ENCODE data around the gene ALOXE3.
"Not testable (repeated sequence)": the region's sequence is repeated elsewhere in the genome, so short reads cannot be mapped to it uniquely, and the experiment has no call there.

ALOXE3 gene

DNA sequence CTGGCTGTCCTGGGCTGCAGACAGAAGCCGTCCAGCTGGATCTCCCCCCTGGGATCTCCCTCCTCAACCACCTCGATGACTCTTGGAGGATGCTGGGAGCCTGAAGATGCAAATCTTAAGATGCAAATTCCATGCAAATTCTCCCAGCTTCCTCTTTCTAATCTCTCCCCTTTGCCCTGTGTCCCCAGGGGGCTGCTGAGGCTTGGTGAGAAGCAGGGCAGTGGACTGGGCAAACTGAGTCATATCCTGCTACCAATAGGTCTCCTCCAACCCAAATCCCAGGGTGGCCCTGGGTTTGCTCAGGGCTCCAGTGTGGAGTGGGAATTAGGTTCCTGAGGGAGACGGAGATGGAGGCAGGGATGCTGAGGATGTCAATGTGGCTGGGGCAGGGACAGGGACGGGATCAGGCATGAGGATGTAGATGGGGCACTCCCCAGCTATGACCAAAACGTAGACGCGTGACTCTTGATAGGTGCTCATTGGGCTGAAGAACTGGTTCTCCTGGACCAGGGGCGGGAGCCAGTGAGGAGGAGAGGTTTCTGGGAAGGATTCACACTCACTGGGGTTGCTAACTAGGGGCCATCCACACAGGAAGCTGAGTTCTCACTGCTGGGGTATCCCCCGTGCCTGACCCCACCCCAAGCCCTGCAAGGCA lies 27.2 kb downstream of the ALOXE3 start:
- DNase-seq (ENCODE audit: low read depth) = no peak

DNA sequence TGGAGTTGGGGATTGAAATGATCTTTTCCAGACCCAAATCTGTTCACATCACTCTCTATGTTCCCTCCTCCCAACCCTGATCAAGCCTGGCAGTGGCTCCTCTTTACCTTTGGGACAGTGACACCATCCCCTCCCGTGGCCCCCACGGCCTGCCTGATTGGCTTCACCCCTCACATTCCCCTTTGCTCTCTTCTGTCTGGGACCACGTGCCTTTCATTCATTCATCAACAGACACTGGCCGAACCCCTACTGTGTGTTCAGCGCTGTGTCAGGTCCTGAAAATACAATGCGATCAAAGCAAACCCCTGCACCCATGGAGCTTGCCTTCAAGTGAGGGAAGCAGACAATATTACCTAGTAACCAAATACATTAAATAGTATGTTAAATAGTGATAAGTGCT lies 28.6 kb downstream of the ALOXE3 start:
- no peak for DNase-seq (ENCODE audit: low read depth)

DNA sequence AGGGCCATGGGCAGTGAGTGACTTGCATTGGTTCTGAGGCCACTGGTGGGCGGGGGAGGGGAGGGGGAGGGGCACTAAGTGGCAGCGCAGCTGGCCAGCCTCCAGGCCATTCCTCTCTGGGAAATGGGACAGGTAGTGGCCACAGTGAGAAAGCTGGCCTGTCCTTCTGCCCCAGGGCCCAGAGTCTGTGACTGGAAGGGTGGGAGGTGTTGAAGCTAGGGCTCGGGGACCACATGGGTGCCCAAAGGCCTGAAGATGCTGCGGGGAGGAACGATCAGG lies 30.4 kb downstream of the ALOXE3 start:
- DNase-seq (ENCODE audit: low read depth) = no peak

DNA sequence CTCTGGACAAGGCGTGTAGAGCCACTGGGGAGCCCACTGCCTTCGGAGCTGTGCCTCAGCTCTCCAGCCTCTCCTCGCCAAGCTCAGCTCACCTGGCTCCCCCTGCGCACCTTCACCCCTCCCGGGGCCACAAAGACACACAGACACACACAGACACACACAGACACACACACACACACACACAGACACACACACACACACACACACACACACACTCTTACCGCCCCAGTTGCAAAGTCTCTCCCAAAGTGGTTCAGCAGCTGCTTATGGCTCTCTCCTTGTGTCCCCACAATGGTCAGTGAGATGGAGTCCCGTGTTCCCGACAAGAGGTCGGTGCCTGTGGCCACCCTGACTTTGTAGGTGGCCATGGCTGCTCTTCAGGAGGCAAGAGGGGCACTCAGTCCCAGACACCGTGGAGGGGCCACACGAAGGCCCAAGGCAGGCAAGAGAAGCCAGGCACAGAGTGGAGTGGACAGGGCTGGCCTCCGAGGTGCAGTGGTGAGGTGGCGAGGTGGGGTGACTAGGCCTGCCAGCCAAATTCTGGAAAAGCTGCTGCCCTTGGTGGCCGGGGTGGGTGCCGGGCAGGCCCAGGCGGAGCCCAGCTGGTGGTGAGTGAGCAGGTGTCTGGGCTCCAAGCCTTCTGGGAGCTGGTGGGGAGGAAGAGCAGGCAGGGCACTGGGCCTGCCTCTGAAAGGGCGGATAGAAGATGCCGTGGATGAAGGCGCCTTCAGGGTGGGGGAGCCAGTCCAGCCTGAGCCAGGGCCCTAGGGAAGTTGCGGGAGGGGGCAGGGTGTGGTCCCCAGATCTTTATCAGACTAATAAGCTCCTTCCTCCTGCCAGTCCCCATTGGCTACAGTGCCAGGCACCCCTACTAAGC lies 31.0 kb downstream of the ALOXE3 start, which contains the start of gene ALOX12B:
ALOX12B (minus strand) TSS at position 642 of the 877 bp plus-strand sequence; CDS start at position 368, 274 bp downstream.
- no peak for DNase-seq (ENCODE audit: low read depth)

DNA sequence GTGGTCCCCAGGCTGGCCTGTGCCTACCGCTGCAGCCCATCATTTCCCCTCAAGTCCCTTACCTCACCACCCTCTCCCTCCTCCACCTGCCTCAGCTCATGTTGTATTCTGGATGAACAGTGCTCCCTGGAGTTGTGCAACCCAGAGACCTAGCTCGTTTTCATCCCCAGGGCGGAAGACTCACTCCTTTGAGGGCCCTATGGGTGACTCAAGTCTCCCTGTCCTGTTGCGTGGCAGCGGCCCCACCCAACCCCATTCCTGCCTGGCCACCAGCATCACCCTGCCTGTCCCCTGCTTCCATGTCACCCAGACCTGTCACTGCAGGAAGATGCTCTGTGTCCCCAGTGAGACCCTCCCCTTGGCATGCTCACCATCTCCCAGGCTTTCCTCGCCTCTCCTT lies 34.1 kb downstream of the ALOXE3 start:
- no peak for DNase-seq (ENCODE audit: low read depth)

DNA sequence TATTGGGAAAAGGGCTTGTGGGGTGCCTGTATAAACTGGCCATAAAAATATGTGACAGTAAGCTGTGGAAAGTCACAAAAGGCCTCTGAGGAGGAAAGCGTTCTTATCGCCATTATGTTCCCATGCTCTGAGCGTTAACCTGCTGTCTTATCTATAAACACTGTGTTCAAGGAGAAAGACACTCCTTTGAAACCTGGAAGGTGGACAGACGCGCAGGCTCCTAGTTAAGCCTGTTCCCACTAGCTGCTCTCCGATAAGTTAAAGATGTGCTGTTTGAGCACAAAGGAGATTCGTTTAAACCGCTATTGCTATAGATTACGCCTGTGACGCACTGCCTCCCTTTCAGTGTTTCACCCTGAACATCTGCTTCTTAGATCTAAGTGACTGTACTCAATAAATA lies 36.0 kb downstream of the ALOXE3 start:
- no peak for DNase-seq (ENCODE audit: low read depth)

DNA sequence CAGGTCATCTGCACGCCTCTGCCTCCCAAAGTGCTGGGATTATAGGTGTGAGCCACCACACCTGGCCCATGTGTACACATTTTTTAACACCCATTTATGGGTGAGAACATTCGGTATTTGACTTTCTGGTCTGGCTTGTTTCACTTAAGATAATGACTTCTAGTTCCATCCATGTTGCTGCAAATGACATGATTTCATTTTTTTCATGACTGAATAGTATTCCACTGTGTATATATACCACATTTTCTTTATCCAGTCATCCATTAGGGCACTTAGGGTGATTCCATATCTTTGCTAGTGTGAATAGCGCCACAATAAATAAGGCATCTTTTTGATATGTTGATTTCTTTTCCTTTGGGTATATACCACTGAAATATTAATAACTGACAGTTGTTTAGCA lies 36.4 kb downstream of the ALOXE3 start:
- DNase-seq (ENCODE audit: low read depth) = no peak

DNA sequence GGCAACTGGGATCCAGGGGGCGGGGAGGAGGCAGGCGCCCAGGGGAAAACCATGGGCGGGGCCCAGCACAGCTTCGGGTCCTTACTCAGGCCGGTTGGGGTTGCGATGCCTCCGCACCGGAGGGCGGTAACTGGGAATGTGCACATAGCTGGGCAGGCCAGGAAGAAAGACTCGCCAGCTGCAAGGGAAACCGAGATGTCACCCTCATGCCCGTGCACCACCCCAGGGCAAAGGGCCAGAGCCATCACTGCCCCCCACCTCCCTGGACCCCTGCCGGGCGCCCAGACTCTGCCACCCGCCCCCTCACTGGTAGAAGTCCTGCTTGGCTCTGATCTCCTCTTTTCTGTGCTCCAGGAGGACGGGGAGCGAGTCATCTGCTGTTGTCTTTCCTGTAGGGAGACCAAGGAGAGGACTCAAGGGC lies 37.5 kb downstream of the ALOXE3 start:
- no peak for DNase-seq (ENCODE audit: low read depth)

DNA sequence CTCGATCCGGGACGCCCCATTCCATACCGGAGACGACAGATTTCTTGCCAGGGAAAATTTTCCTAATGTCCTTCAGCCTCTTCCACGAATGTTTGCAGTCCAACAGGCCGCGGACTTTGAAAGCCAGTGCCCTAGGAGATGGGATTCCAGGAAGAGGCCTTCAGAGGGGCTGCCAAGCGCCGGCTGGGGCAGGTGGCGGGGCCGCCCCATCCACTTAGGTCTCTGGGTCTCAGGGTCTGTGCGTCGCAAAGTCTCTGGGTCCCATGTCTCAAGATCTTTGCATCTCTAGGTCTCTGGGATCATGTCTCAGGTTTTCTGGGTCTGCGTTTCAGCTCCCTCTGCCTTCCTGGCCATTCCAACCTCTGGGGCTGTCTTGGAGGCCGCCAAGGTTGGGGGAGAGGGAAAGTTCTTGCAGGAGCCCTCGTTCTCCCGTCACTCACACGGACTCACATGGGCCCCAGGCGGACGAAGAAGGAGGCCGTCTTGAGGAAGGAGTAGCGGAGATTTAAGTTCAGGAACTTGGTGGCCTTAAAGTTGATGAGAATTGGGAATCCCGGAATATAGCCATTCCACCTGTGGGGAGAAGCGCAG lies 38.0 kb downstream of the ALOXE3 start:
- no peak for DNase-seq (ENCODE audit: low read depth)

DNA sequence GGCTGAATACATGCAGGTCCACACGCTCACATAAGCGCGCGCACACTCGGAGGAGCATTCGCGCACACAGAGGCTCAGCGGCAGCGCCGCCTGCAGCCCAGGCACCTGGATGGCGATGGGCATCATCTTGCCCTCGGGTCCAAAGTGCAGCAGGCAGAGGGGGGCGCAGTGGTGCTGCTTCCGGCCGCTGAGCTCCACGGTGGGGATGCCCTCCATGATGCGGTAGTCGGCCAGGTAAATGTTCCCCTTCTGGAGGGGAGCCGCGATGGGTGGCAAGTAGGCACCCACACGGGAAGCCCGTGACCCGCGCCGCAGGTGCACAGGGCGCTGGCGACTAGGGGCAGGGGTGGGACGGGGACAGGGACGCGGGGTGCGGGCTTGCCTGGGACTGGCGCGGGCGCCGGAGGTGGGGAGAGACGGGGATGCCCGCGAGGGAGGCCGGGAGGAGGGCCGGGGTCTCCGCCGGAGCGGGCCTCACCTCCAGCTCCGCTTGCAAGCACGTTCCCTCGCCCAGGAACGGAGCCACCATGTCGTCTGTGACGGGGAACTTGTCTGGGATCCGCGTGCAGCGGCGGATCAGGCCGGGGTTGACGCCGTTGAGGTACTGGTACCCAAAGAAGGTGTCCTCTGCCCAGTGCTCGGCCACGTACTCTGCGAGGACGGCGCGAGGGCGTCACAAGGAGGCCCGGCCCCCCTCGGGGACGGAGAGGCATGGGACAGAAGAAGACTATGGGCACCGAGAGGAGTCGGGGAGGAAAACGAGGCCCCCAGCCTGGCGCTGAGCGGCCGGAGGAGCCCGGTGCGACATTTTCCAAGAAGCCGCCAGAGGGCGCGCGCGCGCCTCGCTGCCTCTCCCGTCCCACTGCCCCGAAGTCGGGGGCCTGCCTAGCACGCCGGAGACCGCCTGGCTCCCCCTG lies 38.8 kb downstream of the ALOXE3 start:
- no peak for DNase-seq (ENCODE audit: low read depth)

DNA sequence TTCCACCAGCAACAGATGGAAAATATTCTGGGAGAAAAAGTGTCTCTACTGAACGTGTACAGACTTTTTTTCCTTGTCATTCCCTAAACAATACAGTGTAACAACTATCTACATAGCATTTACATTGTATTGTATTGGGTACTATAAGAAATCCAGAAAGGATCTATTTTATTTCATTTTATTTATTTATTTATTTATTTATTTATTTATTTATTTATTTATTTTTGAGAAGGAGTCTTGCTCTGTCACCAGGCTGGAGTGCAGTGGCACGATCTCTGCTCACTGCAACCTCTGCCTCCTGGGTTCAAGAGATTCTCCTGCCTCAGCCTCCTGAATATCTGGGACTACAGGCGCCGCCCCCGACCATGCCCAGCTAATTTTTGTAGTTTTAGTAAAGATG lies 40.4 kb downstream of the ALOXE3 start:
- DNase-seq (ENCODE audit: low read depth) = not testable (repeated sequence)

DNA sequence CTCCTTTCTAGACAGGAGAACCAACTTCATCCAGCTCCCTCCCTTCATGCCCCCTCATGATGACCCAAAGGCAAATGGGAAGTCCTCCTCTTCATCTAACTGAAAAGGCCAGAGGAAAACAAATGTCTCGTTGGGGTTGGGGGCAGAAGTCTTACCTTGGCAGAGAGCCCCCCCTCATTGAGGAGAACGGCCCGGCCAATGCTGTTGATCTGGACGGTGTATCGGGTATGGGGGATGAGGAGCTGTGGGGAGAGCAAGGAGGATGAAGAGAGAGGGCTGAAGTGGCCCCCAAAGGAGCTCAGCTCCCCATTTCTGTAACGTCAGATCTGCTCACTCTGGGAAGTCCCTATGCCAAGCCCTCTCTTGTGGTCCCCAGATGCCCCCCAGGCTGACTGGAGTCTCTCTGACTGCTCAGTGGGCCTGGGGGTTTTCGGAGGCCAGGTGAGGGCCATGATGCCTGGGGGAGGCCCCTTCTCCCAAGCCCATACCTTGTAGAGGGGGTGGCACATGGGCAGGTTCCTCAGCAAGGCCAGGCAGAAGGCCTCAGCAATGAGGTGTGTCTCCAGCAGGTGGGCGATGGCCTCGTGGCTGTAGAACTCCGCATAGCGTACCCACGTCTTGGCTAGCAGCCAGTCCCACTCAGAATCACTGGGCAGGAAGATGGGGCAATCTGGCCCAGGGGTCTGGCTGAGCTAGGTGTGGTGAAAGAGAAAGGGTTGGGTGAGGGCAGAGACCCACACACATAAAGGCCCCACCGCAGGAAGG lies 41.6 kb downstream of the ALOXE3 start:
- no peak for DNase-seq (ENCODE audit: low read depth)

DNA sequence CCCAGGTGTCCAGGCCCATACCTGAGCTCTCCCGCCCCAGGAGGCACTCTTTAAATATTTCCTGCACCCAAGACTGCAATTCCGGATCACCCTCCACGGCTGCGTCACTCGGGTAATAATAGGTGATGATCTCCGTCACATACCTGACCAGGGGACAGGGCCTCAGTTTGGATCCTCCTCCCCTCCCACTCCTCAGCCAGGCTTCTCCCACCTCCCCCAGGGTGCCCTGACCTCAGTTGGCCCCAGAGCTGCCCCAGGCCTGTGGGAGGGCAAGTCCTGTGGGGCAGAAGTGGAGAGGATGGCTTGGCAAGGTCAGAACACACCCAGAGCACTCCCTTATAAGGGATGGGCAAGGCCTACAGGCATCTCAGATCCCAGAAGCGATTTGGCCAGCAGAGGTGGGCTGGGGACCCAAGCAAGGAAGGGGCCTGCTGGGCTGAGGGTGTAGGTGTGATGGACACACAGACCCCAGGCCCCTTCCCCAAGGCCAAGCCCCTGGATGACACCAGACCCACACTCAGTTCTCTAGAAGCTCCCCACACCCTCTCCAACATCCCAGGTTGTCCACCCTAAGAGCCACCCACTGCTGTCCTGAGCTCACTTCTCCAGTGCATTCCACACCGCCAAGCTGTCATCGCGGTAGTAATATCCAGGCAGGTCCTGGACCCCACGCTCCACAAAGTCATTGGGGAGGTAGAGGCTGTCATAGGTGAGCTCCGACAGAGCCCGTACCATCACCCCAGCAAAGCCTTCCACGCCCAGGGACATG lies 42.6 kb downstream of the ALOXE3 start:
- no peak for DNase-seq (ENCODE audit: low read depth)

DNA sequence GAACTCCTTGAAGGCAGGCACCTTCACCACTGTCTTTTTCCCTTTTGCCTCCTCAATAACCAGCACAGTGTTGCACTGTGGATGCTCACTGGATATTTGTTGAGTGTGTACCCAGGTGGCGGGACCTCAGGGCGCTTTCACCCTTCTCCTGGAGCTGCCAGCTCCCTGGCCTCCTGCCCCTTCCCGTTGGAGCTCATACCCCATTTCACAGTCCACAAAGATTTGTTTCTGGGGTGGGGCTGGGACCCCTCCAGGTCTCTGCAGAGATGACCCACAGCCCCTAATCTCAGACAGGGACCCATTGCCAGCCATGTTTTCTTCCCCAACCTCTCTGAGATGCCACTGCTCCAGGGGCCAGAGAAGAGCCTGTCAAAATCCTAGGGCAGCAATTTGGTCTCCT lies 43.2 kb downstream of the ALOXE3 start:
- DNase-seq (ENCODE audit: low read depth) = no peak

DNA sequence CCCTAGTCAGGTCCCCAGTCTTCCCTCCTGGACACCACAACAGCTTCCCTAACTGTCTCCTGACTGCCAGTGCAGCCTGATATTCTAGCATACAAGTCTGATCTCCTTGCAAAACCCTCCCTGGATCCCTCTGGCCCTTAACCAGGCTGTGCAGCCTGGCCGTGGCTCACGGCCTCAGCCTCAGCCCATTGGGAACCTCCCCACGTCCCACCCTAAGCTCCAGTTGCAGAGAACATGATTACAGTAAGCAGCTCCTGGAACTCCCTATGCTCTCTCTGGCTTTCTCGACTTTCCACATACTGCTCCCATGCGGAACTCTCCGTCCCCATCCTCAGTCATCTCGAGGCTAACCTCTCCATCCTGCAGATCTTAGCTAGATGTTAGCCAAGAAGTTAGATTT lies 43.8 kb downstream of the ALOXE3 start:
- DNase-seq (ENCODE audit: low read depth) = no peak

DNA sequence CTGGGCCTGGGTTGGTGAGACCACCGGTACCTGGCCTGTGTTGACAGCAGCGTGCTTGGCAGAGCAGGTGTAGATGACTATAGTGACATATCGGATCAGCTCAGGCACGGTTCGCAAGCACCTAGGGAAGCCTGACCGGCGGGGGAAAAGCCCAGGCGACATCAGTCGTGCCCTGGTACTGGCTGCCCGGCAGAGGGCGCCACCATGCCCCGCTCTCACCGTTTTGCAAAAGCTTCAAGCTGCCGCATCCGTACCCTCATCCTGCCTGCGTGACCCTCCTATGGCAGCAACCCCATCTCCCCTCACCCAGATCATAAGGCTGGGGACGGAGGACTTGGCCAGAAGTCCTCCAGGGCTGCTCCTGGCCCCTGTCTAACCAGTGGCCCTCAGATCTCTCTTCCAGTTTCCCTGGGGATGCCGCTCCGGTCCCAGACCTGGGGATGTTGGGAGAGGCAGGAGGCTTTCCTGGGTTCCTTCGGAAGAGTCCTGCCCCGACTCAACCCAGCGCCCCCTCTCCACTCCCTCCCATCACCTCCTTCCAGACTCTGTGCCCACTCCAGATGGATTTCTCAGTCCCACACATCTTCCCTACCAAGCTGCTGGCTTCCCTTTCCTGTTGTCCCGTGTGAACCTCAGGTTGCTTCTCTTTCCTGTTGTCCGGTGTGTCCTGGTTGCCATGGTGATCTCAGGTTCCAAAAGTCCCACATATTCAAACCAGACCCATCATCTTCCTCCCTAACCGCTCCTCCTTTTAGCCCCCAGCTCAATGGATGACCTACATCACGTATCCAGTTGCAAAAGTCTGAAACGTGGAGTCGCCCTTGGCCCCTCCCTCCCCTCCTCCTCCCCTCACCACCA lies 44.5 kb downstream of the ALOXE3 start:
- DNase-seq (ENCODE audit: low read depth) = no peak

DNA sequence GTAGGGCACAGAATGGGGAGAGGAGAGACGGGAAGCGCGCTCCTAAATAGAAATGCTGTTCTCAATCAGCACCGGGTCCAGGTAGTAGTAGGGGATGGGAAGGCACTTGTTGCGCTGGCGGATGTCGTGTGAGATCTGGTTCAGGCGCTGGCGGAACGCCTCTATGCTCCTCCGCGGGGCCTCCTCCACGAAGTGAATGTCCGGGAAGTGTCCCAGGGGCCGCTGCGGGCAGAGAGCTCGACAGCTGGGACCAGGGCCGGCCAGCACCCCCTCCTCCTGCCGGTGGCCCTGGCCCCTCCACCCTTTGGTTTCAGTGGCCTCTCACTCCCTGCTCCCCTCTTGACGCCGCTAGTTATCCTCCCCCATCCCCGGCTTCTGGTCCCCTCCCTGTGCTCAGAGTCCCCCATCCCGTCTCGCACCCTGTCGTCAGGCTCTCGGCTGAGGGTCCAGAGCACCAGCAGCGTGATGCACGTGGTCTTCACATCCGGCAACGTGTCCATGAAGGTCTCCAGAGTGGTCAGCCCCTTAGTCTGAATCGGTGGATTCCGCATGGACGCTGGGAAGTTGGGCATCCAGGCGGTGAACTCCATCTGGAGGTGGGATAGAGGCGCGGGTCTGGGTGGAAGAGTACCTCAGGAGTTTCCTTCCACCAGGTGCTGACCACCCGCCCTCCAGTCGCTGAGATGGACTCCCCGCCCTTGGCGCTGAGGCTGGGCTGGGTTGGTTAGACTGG lies 45.4 kb downstream of the ALOXE3 start:
- no peak for DNase-seq (ENCODE audit: low read depth)

DNA sequence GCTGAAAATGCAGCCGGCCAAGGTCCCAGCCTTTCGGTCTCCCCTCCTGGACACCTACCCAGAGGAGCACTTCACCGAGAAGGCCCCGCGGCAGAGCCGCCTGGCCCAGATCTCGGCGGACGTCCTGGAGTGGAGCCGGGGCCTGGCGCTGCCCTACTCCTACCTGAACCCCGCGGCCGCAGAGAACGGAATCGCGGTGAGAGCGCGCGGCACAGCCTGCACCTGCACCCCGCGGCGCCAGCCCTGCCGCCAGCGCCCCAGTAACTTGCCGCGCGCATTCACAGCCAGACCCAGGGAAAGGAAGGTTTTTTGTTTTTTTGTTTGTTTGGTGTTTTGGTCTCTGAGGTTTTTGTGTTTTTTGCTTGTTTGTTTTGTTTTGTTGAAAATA lies 46.0 kb downstream of the ALOXE3 start:
- DNase-seq (ENCODE audit: low read depth) = no peak

DNA sequence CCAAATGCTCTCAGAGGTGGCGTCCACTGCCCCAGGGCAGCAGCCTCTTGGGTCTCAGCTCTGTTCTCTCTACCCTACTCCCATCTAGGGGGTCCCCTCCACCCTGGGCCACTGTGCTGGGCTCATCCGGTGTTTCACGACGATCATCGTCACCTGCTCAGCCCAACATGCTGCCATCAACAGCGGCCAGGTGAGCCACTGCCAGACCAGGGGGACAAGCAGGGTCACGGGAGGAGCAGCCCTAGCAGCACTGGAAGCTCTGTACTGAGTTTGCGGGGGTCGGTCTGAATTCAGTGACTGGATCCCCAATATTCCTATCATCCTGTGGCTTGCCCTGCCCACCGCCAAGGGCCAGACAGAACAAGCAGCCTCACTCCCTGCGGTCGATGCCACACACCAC lies 46.8 kb downstream of the ALOXE3 start:
- no peak for DNase-seq (ENCODE audit: low read depth)
